ACHN (cell line): ENCODE measurements around the gene HDAC8.

Experiments
- DNase-seq: peaks from one replicate; pipeline ENCODE4 v3.0.0-alpha.2; 2015
- in situ Hi-C: cut with HindIII; loops from 2 replicates; pipeline ENCODE4 v1.10.0; 2017; ENCODE audit warnings: low sequenced_read_pairs, low pct_ligation_motif_present, low pct_unique_long_range_greater_than_20kb

HDAC8 gene

GRCh38 chrX:72395237-72395636 is 177.4 kb downstream of the HDAC8 start:
- DNase-seq = no peak
- in situ Hi-C loops = no loop called here

DNA sequence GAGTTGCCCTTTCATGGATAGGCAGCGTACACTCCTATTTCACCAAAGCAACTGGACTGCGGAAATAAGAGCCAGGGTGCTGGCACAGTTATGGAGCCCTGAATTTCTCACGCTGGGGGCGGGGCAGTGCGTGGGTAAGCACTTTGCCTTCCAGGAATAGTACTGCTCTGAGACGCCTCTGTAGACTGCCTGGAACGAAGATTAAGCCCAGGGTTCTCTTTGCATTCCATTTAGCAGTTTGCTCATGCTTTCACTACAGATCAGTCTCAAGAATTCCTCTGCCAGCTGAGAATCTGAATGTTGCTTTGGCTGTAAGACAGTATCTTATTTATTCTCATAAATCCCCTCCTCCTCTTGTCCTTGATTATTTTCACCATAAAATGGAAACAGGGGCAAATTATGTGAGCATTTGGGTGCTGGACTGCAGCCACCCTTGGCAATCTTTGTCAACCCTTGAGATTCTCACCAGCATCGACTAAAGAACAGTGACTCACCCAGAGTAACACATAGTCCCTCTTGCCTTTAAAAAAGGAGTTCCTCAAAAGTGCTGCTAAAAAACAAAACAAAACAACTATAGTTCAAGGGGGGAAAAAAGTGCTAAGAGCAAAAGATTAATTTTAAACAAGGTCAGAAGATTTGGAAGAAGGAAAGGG is 178.0 kb downstream of the HDAC8 start:
- in situ Hi-C loops = no loop called here
- DNase-seq = no peak

DNA sequence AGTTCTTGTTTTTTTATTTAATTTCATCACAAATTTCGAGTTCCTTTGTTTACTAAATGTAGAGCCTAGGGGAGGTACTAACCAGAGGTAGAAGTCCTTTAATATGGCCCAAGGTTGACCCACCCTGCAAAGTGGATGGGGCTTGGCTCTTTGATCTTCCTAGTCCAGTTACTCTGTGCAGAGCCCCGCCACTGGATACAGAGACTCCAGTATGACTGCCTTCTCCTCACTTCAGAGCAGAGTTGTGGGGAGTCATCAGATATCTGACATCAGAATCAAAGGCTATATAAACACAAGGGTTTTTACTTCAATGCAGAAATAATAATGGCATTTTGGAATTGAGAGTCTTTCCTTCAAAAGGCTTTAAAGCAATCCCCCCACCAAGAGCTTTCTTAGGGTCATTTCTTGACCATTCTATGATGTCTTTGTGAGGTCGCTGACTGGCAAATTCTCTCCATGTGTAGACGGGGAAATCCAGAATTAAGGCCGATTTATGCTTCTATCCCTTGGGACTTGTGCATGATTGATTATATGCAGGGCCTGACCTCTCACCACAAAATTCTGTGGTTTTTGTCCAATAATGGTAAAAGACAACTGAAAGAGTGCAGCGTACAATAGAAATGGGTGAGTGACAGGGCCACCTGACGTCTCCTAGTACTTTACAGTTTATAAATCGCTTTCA is 178.7 kb downstream of the HDAC8 start:
- in situ Hi-C loops = no loop called here
- DNase-seq = no peak

DNA sequence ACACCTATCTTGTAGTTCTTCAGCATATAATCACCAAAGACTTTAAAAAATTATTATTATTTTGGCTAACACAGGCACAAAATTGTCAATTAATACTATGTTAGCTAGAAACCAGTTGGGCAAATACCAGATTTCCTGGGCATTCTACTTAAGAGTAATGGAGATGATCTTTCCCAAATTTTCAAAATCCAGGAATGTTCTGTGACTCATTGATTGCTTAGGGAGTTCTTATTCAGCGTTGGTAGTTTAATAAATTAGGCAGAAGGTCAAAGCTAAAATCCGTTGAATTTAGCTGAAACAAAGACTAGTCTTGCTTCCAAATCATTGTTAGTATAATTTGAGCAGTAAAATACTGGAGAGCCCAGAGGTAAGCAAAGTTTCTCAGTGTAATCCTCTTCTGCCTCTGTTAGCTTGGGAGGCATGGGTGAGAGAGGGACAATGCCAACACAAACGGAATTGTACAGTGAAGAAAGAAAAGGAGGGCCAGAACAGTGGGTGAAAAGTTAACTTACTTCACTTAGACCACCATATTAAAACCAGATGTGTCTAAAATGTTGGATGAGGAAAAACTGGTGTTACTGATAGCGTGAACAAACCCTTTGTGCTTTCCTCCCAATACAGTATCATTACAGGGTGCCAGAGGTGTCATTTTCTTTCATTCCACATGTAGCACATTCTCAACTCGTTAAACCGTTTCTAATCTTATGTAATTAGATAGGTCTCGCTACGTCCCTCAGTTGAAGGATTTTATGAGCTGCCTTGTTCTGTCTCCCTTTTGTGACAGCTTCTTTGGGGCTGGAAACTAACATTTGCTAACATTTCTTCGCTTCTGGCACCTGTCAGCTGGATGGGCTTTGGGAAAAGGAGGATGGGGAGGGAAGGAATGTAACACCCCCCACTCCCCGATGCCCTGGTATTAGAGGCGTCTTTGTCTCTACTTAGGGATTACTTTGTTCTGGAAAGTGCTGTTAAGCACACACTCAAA is 179.5 kb downstream of the HDAC8 start:
- DNase-seq = no peak
- in situ Hi-C loops = no loop called here

DNA sequence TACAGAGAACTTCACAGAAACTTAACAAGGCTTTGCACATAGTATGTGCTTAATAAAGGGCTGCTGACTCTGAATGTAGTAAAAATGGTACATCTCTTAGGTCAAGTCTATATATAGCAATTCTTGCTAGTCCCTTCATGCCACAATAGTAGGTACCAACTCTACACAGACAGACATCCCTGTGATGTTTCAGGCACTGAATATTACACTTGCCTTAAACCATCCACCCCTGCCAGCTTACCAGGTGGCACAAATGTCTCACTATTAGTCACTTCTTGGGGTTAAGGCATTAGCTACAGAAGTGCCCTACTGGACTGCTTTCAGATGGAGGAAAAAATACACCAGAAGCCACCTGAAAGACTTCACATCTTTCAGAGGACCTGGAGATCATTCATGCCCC is 180.6 kb downstream of the HDAC8 start:
- in situ Hi-C loops = no loop called here
- no peak for DNase-seq

DNA sequence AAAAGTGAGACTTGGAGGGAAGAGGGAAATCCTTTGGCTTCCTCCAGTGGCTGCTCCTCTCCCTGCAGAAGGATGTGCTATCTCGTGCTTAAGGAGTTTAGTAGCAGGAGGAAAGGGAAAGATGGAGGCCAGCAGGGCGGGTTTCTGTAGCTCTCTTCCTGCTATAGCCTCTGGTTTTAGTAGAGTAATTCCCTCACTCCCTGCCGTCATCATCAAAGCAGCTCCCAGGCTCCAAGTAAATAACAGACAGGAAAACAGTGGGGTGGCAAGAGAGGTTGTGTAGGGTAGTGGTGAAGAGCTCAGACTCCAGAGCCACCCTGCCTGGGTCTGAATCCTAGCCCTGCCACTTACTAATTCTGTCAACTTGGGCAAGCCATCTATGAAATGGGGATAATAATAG is 185.4 kb downstream of the HDAC8 start:
- in situ Hi-C loops = no loop called here
- no peak for DNase-seq

- in situ Hi-C loops = no loop called here
- DNase-seq = no peak
These were observed 190.4 kb downstream of the HDAC8 start for GRCh38 chrX:72382202-72382595.

GRCh38 chrX:72381439-72382201 is 191.0 kb downstream of the HDAC8 start:
- in situ Hi-C loops = no loop called here
- DNase-seq = no peak

GRCh38 chrX:72376124-72376523 is 196.5 kb downstream of the HDAC8 start:
- DNase-seq = no peak
- in situ Hi-C loops = no loop called here

GRCh38 chrX:72373136-72373535 is 199.5 kb downstream of the HDAC8 start:
- in situ Hi-C loops = no loop called here
- no peak for DNase-seq

- no peak for DNase-seq
- in situ Hi-C loops = no loop called here
These were observed 199.9 kb downstream of the HDAC8 start for GRCh38 chrX:72372735-72373134.

DNA sequence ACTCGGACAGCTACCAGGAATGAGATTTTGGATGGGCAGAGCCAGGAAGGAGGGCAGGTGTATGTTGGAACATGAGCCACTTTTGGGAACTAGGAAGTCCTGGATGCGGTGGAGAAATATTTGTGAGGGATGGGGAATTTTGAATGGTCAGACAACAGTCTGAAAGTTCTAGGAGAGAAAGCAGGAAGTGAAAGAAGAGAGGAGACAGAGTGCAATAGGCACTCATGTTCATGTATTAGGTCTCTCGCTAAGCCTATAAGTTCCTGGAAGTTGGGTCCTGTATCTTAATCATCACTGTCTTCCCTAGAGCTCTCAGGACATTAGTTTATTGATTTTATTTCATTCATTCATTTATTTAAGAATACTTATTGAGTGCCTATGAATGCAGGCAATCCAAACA is 201.2 kb downstream of the HDAC8 start:
- in situ Hi-C loops = no loop called here
- DNase-seq = no peak

DNA sequence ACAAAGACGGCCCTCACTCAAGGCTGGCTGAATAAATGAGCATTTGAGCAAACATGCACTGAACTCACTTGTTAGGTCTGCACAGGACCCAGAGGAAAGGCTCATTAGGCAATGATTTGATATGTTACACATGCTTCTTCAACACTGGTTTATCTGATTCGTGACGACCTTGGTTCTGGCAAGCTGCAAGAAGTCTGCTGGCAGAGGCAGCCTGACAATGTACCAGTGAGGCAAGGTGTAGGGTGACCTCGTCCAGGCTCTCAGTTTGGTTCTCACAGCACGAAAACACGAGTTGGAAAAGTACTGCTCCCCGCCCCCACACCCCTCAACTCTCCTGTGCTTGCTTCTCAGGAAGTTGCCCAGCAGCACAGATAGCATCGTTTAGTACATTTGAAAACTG is 203.8 kb downstream of the HDAC8 start:
- in situ Hi-C loops = no loop called here
- DNase-seq = no peak

DNA sequence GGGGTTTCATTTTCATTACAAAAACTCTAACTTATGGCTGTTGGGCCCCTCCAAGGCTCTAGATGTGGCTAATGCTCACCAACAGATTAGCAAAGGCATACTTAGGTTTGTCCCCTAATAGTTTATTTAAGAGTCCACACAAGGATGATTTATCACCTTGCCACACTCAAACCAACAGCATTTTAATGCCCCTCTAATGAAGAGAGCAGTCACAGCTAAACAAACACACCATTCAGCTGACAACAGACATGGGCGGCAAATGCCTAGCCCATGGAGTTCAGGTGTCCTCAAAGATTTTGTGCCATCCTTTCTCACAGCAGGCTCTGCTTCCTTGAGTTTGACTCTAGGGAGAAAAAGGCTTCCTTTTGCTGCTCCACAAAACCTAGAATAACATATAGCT is 205.1 kb downstream of the HDAC8 start:
- DNase-seq = no peak
- in situ Hi-C loops = no loop called here

DNA sequence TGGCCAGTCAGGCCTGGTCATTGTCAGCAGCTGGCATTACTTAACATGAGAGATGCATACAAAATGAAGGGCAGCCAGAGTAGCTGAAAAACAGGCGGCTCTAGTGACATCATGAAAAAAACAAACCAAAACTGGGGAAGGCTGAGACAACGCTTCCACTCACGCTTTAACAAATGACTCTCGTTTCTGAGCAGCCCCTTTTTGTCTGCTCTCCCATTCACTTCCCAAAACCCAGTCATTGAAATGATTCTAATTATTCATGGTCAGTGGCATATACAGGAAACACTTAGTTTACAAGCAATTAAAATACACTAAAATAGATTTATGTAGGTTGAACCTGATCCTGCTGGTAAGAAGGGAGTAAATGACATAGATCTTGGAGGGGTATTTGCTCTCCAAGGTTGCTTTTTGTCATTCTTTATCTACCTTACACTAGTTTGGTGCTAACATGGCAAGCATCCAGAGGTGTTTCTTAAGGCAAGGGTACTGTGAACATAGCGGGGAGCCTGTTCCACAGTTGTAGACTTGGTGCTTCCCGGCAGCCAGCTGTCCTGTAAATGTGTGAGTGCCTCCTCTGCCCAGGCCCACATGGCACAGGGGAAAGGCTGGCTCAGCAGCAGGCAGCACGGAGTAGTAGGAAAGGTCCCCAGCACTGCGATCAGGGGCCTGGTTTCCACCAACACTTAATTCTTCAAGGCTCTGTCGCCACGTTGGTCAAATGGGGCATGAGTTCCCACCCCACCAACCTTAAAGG is 205.8 kb downstream of the HDAC8 start:
- DNase-seq = no peak
- in situ Hi-C loops = no loop called here

- DNase-seq = no peak
- in situ Hi-C loops = no loop called here
These were observed 206.5 kb downstream of the HDAC8 start for GRCh38 chrX:72366178-72366577.

- in situ Hi-C loops = no loop called here
- no peak for DNase-seq
These were observed 207.5 kb downstream of the HDAC8 start for GRCh38 chrX:72365126-72365525.

- in situ Hi-C loops = no loop called here
- DNase-seq = no peak
These were observed 212.3 kb downstream of the HDAC8 start for GRCh38 chrX:72360326-72360725.
